Measurements from ENCODE around the gene ZNF410. TPM values are rescaled to one million over a fixed set of nuclear protein-coding genes. Genes with fewer than 3 reads are reported as not detected.

Gene ZNF410
- total RNA-seq, 1 experiment from 2014 or later: 28.1 TPM

DNA sequence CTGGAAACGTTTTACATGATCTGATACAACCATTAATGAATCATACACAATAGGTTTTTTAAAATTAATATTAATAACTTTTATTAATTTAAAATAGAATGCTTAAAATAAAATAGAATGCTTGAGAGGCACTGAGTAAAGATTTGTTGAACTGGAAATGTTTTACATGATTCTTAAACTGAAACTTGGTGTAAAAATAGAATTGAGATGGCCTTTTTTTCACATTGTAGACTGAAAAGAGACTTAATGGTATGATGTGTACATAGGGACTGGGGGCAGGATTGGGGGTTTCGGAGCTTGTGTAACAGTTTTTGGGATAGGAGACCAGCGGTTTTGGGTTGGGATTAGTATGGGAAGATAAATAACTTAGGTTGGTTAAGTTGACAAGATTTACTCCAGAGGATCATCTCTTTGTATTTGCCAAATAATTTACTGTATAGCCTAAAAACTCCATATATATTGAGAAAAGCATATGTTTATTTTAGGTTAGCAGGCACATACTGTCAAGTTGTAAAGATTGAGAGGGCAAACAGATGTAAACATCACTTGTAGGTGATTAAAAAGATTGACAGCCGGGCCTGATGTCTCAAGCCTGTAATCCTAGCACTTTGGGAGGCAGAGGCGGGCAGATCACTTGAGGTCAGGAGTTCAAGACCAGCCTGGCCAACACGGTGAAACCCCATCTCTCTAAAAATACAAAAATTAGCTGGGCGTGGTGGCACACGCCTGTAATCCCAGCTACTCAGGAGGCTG lies 2.0 kb upstream of the ZNF410 start:
- Histone ChIP-seq H2AK5ac (ENCODE audit: insufficient read length, low read length) (no peak overlapping the region), H2AFZ (ENCODE audit: low read length) (no peak overlapping the region), H2BK120ac (ENCODE audit: low read depth, low read length, poor library complexity, severe bottlenecking) (no peak overlapping the region), H3K4ac (ENCODE audit: low read depth, low read length) (no peak overlapping the region), H2BK20ac (ENCODE audit: low read depth, low read length, poor library complexity, severe bottlenecking) (no peak overlapping the region), H3K9me3 (ENCODE audit: control insufficient read depth, low read depth, low read length) (no peaks in the 10 kb centered on the region), H3K79me2 (ENCODE audit: insufficient read depth, low read length) (peaks cover 10% of the 10 kb centered on the region; the same call in 1 of the 2 replicates), H3K27me3 (ENCODE audit: insufficient read depth, low read length) (no peaks in the 10 kb centered on the region), H3K56ac (ENCODE audit: insufficient read length, low read depth, low read length) (no peak overlapping the region), H2BK5ac (ENCODE audit: insufficient read length, low read length) (no peak overlapping the region), H4K91ac (ENCODE audit: insufficient read length, low read depth, low read length) (no peak overlapping the region), H4K20me1 (ENCODE audit: control insufficient read depth, insufficient read depth, insufficient read length) (no peaks in the 10 kb centered on the region), H3K14ac (ENCODE audit: insufficient read depth, low read length) (no peak overlapping the region), H4K5ac (ENCODE audit: insufficient read length, low read depth, low read length) (no peak overlapping the region), H3K4me2 (ENCODE audit: insufficient read depth, insufficient read length, low read length) (no peak overlapping the region), H3K23me2 (ENCODE audit: insufficient read length, low read depth, low read length, poor library complexity, severe bottlenecking) (peaks cover 13% of the 10 kb centered on the region), H2BK15ac (ENCODE audit: low read depth, low read length) (no peak overlapping the region), H3K4me1 (ENCODE audit: insufficient read depth, low read length) (no peaks in the 10 kb centered on the region), H3K27ac (ENCODE audit: insufficient read length, low read depth, low read length) (no peak overlapping the region), H3T11ph (ENCODE audit: low read length) (no peak overlapping the region), H2BK12ac (ENCODE audit: insufficient read length, low read depth, low read length) (no peak overlapping the region), H3K23ac (ENCODE audit: insufficient read length, low read depth, low read length) (no peak overlapping the region), H3K9ac (ENCODE audit: extremely low read depth, insufficient read length, low read length) (no peak overlapping the region), H3K18ac (ENCODE audit: insufficient read length, low read depth, low read length) (no peak overlapping the region), H4K8ac (replicated peaks; ENCODE audit: insufficient read length, low read depth, low read length) (no peak overlapping the region), H3K79me1 (ENCODE audit: insufficient read depth, low read depth, low read length, poor library complexity, severe bottlenecking) (peaks cover 3% of the 10 kb centered on the region)
- Mint-ChIP-seq H3K4me3 (peak overlapping the region; percentile 1 to 5; a peak in 2 of 5 replicates), H3K4me1 (peaks cover 19 to 21% of the 10 kb centered on the region in 2 experiments), H3K36me3 (ENCODE audit: insufficient read depth in 1 of 3, low read depth in 3 of 3) (peaks cover 0 to 6% (median 4%) of the 10 kb centered on the region in 3 experiments; a peak in 4 of 7 replicates), H3K27ac (peak overlapping the region in 1 of 3 experiments; percentile 7; a peak in 1 of 7 replicates), H3K9me3 (no peaks in the 10 kb centered on the region; a peak in 1 of 5 replicates), H3K27me3 (ENCODE audit: low read depth) (no peaks in the 10 kb centered on the region)
- TF ChIP-seq, protein P1, sequence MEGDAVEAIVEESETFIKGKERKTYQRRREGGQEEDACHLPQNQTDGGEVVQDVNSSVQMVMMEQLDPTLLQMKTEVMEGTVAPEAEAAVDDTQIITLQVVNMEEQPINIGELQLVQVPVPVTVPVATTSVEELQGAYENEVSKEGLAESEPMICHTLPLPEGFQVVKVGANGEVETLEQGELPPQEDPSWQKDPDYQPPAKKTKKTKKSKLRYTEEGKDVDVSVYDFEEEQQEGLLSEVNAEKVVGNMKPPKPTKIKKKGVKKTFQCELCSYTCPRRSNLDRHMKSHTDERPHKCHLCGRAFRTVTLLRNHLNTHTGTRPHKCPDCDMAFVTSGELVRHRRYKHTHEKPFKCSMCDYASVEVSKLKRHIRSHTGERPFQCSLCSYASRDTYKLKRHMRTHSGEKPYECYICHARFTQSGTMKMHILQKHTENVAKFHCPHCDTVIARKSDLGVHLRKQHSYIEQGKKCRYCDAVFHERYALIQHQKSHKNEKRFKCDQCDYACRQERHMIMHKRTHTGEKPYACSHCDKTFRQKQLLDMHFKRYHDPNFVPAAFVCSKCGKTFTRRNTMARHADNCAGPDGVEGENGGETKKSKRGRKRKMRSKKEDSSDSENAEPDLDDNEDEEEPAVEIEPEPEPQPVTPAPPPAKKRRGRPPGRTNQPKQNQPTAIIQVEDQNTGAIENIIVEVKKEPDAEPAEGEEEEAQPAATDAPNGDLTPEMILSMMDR (conservative IDR thresholded peaks at IDR 0.05): no peak
- no peak for DNase-seq
- 100% methylated on average over 1 of the region's 8 CpGs for WGBS (ENCODE audit: extremely low coverage, insufficient read length, low lambda C conversion rate)
